Progenitor cell of endocrine pancreas (in vitro differentiated cells): Measurements from ENCODE around the gene MAPK9. TPM values are rescaled to one million over a fixed set of nuclear protein-coding genes. Genes with fewer than 3 reads are reported as not detected.

ENCODE experiments used
- DNase-seq: peaks from one replicate; pipeline ENCODE4 v3.0.0; 2021; ENCODE audit warnings: low spot score; ENCODE audit not compliant: unreplicated experiment
- H3K27ac Mint-ChIP-seq: 2 replicates; pipeline ENCODE4 v1.8.0; 2021; ENCODE audit warnings: mild to moderate bottlenecking, moderate library complexity, mixed read lengths
- H3K27me3 Mint-ChIP-seq: 2 replicates; pipeline ENCODE4 v1.8.0; 2021; ENCODE audit warnings: mixed read lengths
- H3K36me3 Mint-ChIP-seq: 2 replicates; pipeline ENCODE4 v1.8.0; 2022; ENCODE audit warnings: mixed read lengths; ENCODE audit not compliant: insufficient read depth
- H3K4me1 Mint-ChIP-seq: 2 replicates; pipeline ENCODE4 v1.8.0; 2021; ENCODE audit warnings: low read depth, mixed read lengths
- H3K4me3 Mint-ChIP-seq: 2 replicates; pipeline ENCODE4 v1.8.0; 2021; ENCODE audit warnings: low read depth, mild to moderate bottlenecking, moderate library complexity, mixed read lengths
- H3K9me3 Mint-ChIP-seq: 2 replicates; pipeline ENCODE4 v1.8.0; 2021; ENCODE audit warnings: low read depth, mixed read lengths
- CTCF ChIP-seq: fragments of 200-600 bp; sonication (generic); IDR thresholded peaks from one replicate; pipeline ENCODE4 v1.5.0; 2021; ENCODE audit warnings: antibody characterized with exemption, mild to moderate bottlenecking; ENCODE audit not compliant: unreplicated experiment
- total RNA-seq: library from RNA; stranded (reverse); gene quantifications from 2 replicates; pipeline ENCODE4 v1.2.1, GENCODE V29; 2021

MAPK9 gene
- total RNA-seq, 1 donor from 2014 or later = 51.2 TPM

DNA sequence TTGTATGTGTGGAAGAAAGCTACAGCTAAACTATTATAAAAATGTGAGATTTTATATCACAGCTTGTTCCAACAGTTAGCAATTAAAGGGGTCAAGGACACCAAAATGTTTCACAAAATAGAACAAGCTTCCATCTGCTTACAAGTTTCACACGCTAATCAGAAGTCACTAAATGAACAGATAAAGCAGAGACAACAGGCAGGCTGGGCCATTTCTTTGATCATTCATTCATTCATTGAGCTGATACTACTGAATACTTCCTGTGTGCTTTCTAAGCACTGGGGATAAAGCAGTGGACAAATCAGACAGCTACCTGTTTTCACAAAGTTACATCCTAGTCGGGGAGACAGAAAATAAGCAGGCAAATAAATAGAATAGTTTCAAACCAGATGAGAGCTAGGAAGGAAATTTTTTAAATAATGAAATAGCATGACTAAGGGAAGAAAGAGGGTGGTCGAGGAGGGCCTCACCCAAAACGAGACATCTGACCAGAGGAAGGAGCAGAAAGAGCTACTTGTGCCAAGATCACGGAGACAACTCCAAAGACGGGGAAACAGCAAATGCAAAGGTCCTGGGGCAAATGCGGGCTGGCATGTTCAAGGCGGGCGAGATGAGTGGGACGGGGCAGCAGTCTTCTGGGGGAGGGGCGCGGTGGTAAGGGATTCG, 1.2 kb downstream of the MAPK9 start:
- Mint-ChIP-seq H3K4me1 (peaks cover 46% of the 10 kb centered on the region), H3K27me3 (no peaks in the 10 kb centered on the region), H3K4me3 (peak overlapping the region; percentile 82), H3K9me3 (no peaks in the 10 kb centered on the region), H3K36me3 (peaks cover 9% of the 10 kb centered on the region), H3K27ac (peak overlapping the region; percentile 86)
- no peak for DNase-seq
- no peak for TF ChIP-seq CTCF

- peaks cover 46% of the 10 kb centered on the region for H3K4me1 Mint-ChIP-seq
These were observed 1.9 kb downstream of the MAPK9 start for GRCh38 chr5:180289966-180290365.

GRCh38 chr5:180289433-180289832, 2.5 kb downstream of the MAPK9 start:
- H3K4me1 Mint-ChIP-seq = peaks cover 46% of the 10 kb centered on the region
- H3K36me3 Mint-ChIP-seq = peaks cover 17% of the 10 kb centered on the region
- peak overlapping the region; percentile 26 for H3K4me3 Mint-ChIP-seq
- H3K9me3 Mint-ChIP-seq = no peaks in the 10 kb centered on the region
- no peak for TF ChIP-seq CTCF
- H3K27me3 Mint-ChIP-seq = no peaks in the 10 kb centered on the region
- DNase-seq = no peak
- no peak overlapping the region for H3K27ac Mint-ChIP-seq

More at GRCh38 chr5:180289966-180290365, 1.9 kb downstream of the MAPK9 start:
- no peak for DNase-seq
- TF ChIP-seq CTCF = no peak
- H3K27ac Mint-ChIP-seq = peak overlapping the region; percentile 86
- H3K36me3 Mint-ChIP-seq = peaks cover 14% of the 10 kb centered on the region
- peak overlapping the region; percentile 82 for H3K4me3 Mint-ChIP-seq
- H3K9me3 Mint-ChIP-seq = no peaks in the 10 kb centered on the region
- H3K27me3 Mint-ChIP-seq = no peaks in the 10 kb centered on the region

DNA sequence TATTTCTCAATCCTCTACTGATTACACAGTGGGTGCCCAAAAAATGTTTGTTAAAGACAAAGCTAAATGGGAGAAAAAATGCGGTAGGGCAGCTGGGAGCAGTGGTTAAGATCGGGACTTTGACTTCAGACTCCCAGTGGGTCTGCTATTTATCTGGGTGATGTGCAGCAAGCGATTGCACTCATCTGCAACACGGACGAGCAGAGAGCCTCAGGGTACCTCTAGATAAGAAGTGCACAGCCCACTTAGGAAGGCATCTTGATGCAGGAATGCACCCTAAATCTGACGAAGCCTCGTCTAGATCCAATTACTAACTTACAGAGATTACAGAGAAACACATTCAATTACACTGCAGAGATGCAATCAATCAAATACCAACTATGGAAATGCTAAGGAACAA, 4.0 kb downstream of the MAPK9 start:
- H3K27ac Mint-ChIP-seq = no peak overlapping the region
- TF ChIP-seq CTCF = no peak
- H3K4me3 Mint-ChIP-seq = no peak overlapping the region
- no peaks in the 10 kb centered on the region for H3K9me3 Mint-ChIP-seq
- no peaks in the 10 kb centered on the region for H3K27me3 Mint-ChIP-seq
- H3K36me3 Mint-ChIP-seq = peaks cover 15% of the 10 kb centered on the region
- no peak for DNase-seq
- peaks cover 41% of the 10 kb centered on the region for H3K4me1 Mint-ChIP-seq

- no peaks in the 10 kb centered on the region for H3K9me3 Mint-ChIP-seq
- H3K4me1 Mint-ChIP-seq = peaks cover 38% of the 10 kb centered on the region
- no peak overlapping the region for H3K4me3 Mint-ChIP-seq
- TF ChIP-seq CTCF = no peak
- H3K36me3 Mint-ChIP-seq = peaks cover 15% of the 10 kb centered on the region
- DNase-seq = no peak
- no peaks in the 10 kb centered on the region for H3K27me3 Mint-ChIP-seq
- no peak overlapping the region for H3K27ac Mint-ChIP-seq
These were observed 4.5 kb downstream of the MAPK9 start for GRCh38 chr5:180287404-180287803.
